ENCODE measurements around the gene MAGI2.

DNA sequence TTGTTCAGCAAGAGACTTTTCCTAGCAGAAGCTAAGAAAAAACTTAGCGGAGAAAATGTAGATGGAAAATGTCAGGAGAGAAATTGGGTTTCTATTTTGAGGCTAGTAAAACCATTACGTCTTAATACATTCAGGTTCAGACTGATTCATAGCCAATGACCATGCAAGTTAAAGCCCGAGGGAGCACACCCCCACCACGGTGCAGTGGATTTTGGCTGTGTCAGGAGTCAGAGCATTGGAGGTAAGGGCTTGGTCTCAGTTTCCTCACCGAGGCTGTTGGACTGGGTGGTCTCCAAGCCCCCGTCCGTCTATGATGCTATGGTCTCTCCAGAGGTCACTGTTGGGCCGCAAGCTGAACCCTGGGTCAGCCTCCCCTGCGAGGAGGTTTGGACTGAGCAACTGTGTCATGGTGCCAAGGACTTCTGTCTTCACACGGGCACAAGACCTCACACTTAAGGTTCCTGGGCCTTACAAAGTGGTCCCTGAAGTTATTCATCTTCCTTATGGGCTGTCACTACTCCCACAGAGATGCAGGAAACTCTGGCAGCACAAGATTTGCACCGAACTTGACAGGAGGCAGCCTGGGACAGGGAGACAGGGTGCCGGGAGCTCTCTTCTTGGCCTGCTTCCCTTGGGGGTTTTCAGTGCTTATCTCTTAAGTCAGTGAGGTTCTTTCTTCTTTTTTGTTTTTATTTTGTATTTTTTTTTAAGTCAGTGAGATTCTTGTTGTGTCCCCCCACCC is 1468.1 kb downstream of the MAGI2 start:
- TF ChIP-seq CTCF (IDR thresholded peaks at IDR 0.05; ENCODE audit: insufficient read depth, low read length, poor library complexity, severe bottlenecking) (no peak), EZH2phosphoT487 (conservative IDR thresholded peaks at IDR 0.05; ENCODE audit: low read length) (no peak)
